NCI-H2227 (cell line): ENCODE data around the gene SKA1.
"Not testable (repeated sequence)": the region's sequence is repeated elsewhere in the genome, so short reads cannot be mapped to it uniquely, and the experiment has no call there.

Experiments used
- DNase-seq: peaks from one replicate; lab custom pipeline; 2025; ENCODE audit not compliant: unreplicated experiment; lab: John Stamatoyannopoulos, UW

The SKA1 gene

GRCh38 chr18:50428531-50429206 lies 53.8 kb downstream of the SKA1 start:
- DNase-seq = peak; percentile 36

GRCh38 chr18:50429207-50429948 lies 54.5 kb downstream of the SKA1 start:
- peak; percentile 59 for DNase-seq

- no peak for DNase-seq
These were observed 58.1 kb downstream of the SKA1 start for GRCh38 chr18:50432915-50433314.

- not testable (repeated sequence) for DNase-seq
These were observed 61.9 kb downstream of the SKA1 start for GRCh38 chr18:50436742-50437141.

DNA sequence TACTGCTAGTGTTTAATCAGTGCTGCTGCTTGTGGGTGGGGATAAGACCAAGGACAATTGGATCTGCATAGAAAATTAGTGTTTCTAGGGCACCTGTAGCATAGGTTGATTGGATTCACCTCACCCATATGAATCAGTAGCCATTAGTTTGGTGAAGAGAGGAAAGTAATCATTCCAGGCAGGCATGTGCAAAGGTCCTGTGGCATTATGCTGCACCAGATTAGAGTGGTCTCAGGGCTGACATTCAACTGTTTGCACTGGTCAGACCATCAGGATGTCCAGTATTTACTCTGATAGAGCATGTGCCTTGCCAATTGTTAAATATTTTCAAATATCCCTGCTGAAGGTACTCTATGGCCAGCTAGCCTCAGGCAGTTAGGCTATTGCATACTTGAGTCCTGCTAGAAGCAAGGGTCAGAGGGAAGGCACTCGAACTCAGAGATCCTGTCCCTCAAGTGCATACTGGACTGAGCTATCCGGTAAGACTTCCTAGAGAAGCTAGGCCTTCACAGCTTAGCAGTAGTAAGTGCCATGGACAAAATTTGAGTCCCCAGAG lies 64.7 kb downstream of the SKA1 start:
- no peak for DNase-seq

DNA sequence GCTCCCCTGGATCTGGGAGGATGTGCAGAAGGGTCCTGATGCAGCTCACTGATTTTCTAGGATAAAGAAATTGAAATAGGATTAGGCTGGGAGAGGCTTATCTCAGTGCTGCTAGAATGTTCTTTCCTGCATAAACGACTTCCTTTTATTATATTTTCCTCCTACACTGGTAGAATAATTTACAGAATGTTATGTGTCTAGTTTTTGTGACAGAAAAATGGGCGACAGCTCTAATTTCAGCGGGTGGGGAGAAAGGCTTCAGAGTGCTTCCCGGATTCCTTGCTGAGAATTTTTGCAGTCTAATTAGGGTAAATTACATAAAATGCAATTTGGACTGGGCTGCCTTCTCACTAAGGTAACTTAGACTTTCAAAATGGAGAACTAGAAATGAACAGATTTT lies 66.2 kb downstream of the SKA1 start:
- no peak for DNase-seq

GRCh38 chr18:50441501-50441900 lies 66.7 kb downstream of the SKA1 start:
- peak; percentile 10 for DNase-seq
